ENCODE measurements around the gene PIP5KL1.

GRCh38 chr9:127963041-127963358 is 32.4 kb upstream of the PIP5KL1 start:
- TF ChIP-seq, protein P1, sequence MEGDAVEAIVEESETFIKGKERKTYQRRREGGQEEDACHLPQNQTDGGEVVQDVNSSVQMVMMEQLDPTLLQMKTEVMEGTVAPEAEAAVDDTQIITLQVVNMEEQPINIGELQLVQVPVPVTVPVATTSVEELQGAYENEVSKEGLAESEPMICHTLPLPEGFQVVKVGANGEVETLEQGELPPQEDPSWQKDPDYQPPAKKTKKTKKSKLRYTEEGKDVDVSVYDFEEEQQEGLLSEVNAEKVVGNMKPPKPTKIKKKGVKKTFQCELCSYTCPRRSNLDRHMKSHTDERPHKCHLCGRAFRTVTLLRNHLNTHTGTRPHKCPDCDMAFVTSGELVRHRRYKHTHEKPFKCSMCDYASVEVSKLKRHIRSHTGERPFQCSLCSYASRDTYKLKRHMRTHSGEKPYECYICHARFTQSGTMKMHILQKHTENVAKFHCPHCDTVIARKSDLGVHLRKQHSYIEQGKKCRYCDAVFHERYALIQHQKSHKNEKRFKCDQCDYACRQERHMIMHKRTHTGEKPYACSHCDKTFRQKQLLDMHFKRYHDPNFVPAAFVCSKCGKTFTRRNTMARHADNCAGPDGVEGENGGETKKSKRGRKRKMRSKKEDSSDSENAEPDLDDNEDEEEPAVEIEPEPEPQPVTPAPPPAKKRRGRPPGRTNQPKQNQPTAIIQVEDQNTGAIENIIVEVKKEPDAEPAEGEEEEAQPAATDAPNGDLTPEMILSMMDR (conservative IDR thresholded peaks at IDR 0.05; ENCODE audit: low read depth, low read length), result no peak
- no peak for TF ChIP-seq EZH2 (IDR thresholded peaks at IDR 0.05; ENCODE audit: borderline replicate concordance, low read depth, low read length, poor library complexity, severe bottlenecking)

Data from A673 (cell line).